DMS 273 (cell line): Measurements from ENCODE around the gene LAIR1.
A peak's percentile ranks its signal among the peaks of the same experiment; 100 is the strongest.
"Not testable (repeated sequence)": the region's sequence is repeated elsewhere in the genome, so short reads cannot be mapped to it uniquely, and the experiment has no call there.

Experiments
- DNase-seq: peaks from one replicate; lab custom pipeline; 2025; ENCODE audit not compliant: unreplicated experiment; lab: John Stamatoyannopoulos, UW

The LAIR1 gene

GRCh38 chr19:54364775-54365257 lies at the start of gene LAIR1:
Gene LAIR1, minus strand, starts transcription at chr19:54364931. Its CDS starts 127 bp downstream, at chr19:54364804.
- DNase-seq, result no peak

- no peak for DNase-seq
Measured at GRCh38 chr19:54414156-54414555, 49.4 kb upstream of the LAIR1 start.

GRCh38 chr19:54412877-54413276 lies 48.1 kb upstream of the LAIR1 start:
- no peak for DNase-seq

- DNase-seq, result no peak
Measured at GRCh38 chr19:54411033-54411432, 46.3 kb upstream of the LAIR1 start.

- DNase-seq, result no peak
Measured at GRCh38 chr19:54408456-54409026, 43.8 kb upstream of the LAIR1 start.

GRCh38 chr19:54407780-54408179 lies 43.0 kb upstream of the LAIR1 start:
- no peak for DNase-seq

- no peak for DNase-seq
Measured at GRCh38 chr19:54405628-54406027, 40.9 kb upstream of the LAIR1 start.

GRCh38 chr19:54403054-54403453 lies 38.3 kb upstream of the LAIR1 start:
- no peak for DNase-seq

- no peak for DNase-seq
Measured at GRCh38 chr19:54400913-54401312, 36.2 kb upstream of the LAIR1 start.

GRCh38 chr19:54399189-54399588 lies 34.5 kb upstream of the LAIR1 start:
- no peak for DNase-seq

GRCh38 chr19:54395685-54396084 lies 31.0 kb upstream of the LAIR1 start:
- no peak for DNase-seq

GRCh38 chr19:54393381-54393780 lies 28.6 kb upstream of the LAIR1 start:
- DNase-seq, result no peak

- DNase-seq, result peak; percentile 53
Measured at GRCh38 chr19:54392105-54392504, 27.4 kb upstream of the LAIR1 start.

GRCh38 chr19:54391589-54392061 lies 26.9 kb upstream of the LAIR1 start:
- no peak for DNase-seq

- DNase-seq, result peak; percentile 81
Measured at GRCh38 chr19:54390942-54391577, 26.3 kb upstream of the LAIR1 start.

GRCh38 chr19:54389553-54389952 lies 24.8 kb upstream of the LAIR1 start:
- DNase-seq, result no peak

- DNase-seq, result no peak
Measured at GRCh38 chr19:54388802-54389139, 24.0 kb upstream of the LAIR1 start.

- DNase-seq, result peak; percentile 21
Measured at GRCh38 chr19:54387991-54388801, 23.5 kb upstream of the LAIR1 start.

- no peak for DNase-seq
Measured at GRCh38 chr19:54383330-54383729, 18.6 kb upstream of the LAIR1 start.

GRCh38 chr19:54382041-54382440 lies 17.3 kb upstream of the LAIR1 start:
- not testable (repeated sequence) for DNase-seq

GRCh38 chr19:54380897-54381296 lies 16.2 kb upstream of the LAIR1 start:
- no peak for DNase-seq

- no peak for DNase-seq
Measured at GRCh38 chr19:54379187-54379678, 14.5 kb upstream of the LAIR1 start.
